C4-2B (cell line): Measurements from ENCODE around the gene GDF11.

ENCODE experiments used
- ZFX ChIP-seq: fragments of 450-650 bp; IDR thresholded peaks from 2 replicates; pipeline ENCODE4 v1.6.1; 2017
- TF ChIP-seq, protein P1 (sequence below): fragments of 450-650 bp; conservative IDR thresholded peaks from 2 replicates; pipeline ENCODE4 v1.5.1; 2017; ENCODE audit warnings: mild to moderate bottlenecking

- TF ChIP-seq, protein P1, sequence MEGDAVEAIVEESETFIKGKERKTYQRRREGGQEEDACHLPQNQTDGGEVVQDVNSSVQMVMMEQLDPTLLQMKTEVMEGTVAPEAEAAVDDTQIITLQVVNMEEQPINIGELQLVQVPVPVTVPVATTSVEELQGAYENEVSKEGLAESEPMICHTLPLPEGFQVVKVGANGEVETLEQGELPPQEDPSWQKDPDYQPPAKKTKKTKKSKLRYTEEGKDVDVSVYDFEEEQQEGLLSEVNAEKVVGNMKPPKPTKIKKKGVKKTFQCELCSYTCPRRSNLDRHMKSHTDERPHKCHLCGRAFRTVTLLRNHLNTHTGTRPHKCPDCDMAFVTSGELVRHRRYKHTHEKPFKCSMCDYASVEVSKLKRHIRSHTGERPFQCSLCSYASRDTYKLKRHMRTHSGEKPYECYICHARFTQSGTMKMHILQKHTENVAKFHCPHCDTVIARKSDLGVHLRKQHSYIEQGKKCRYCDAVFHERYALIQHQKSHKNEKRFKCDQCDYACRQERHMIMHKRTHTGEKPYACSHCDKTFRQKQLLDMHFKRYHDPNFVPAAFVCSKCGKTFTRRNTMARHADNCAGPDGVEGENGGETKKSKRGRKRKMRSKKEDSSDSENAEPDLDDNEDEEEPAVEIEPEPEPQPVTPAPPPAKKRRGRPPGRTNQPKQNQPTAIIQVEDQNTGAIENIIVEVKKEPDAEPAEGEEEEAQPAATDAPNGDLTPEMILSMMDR: no peak
- no peak for TF ChIP-seq ZFX
These were observed 2.6 kb downstream of the GDF11 start for GRCh38 chr12:55745361-55746173.
